K562 (cell line): Measurements from ENCODE around the gene ZNF620. TPM values are rescaled to one million over a fixed set of nuclear protein-coding genes. Genes with fewer than 3 reads are reported as not detected.

Source experiments
- HDAC2 ChIP-seq: fragments of 450-650 bp; IDR thresholded peaks from 2 replicates; pipeline ENCODE4 v1.6.1; 2016; ENCODE audit warnings: mild to moderate bottlenecking
- HEY1 ChIP-seq: fragments of 250-450 bp; sonication (Bioruptor Pico); IDR thresholded peaks from 2 replicates; pipeline ENCODE4 v1.5.0; 2020; ENCODE audit warnings: mild to moderate bottlenecking, moderate library complexity, borderline replicate concordance
- NFRKB ChIP-seq: fragments of 450-650 bp; IDR thresholded peaks from 2 replicates; pipeline ENCODE4 v1.6.1; 2016; ENCODE audit warnings: low read depth
- XRCC5 ChIP-seq: fragments of 200-400 bp; formaldehyde crosslinking; IDR thresholded peaks from 2 replicates; pipeline ENCODE4 v1.6.1; 2017; ENCODE audit warnings: low read depth, mild to moderate bottlenecking, low read length
- ZFP1 ChIP-seq: fragments of 450-650 bp; formaldehyde crosslinking; IDR thresholded peaks from 2 replicates; pipeline ENCODE4 v1.4.0; 2020; ENCODE audit warnings: mild to moderate bottlenecking, mixed read lengths
- polyA plus RNA-seq, 8 experiments: library from polyadenylated mRNA; depleted of rRNA in 4 of 8; stranded (reverse) in 5 of 8; unstranded in 3 of 8; fragments of >200 nt; fragmentation: Nextera tagmentation in 2 of 8; fragmentation: Illumina TruSeq in 1 of 8; extraction: Ambion mirVana in 2 of 8; extraction: Trizol in 1 of 8; gene quantifications; 2 replicates each; pipeline versions ENCODE4 v1.2.1 to v1.2.3, GENCODE V29; 2011 to 2014; ENCODE audit warnings: inconsistent platforms in 1 of 8, missing spikeins in 1 of 8
- total RNA-seq, 7 experiments: library from RNA; depleted of rRNA in 6 of 7; stranded (reverse); fragments of >200 nt in 6 of 7; fragmentation: Illumina TruSeq in 2 of 7; extraction: Trizol in 2 of 7; gene quantifications; 2 replicates each; pipeline versions ENCODE4 v1.2.1 to v1.2.3, GENCODE V29; 2011 to 2021; ENCODE audit warnings: low replicate concordance in 1 of 7
- TF ChIP-seq, protein P1 (sequence below): fragments of 450-650 bp; IDR thresholded peaks from 2 replicates; pipeline ENCODE4 v1.7.1; 2018; ENCODE audit warnings: mild to moderate bottlenecking, low read depth; ENCODE audit not compliant: partially characterized antibody
- TF ChIP-seq, protein P2 (sequence below), 2 experiments: fragments of 450-650 bp in 1 of 2; sonication (generic) in 1 of 2; formaldehyde crosslinking in 1 of 2; IDR thresholded peaks; 2 replicates each; pipeline versions ENCODE4 v1.7.1 to v1.9.0; 2016 to 2022; ENCODE audit warnings: inconsistent platforms in 1 of 2, mild to moderate bottlenecking in 1 of 2, missing genetic modification reagents in 1 of 2

Gene ZNF620
- total and polyA plus RNA-seq, 9 of the 15 experiments (the other 6 are each of a cell fraction or from before 2014, with no cell fraction given): 1.2 to 5.5 (median 3.3) TPM

DNA sequence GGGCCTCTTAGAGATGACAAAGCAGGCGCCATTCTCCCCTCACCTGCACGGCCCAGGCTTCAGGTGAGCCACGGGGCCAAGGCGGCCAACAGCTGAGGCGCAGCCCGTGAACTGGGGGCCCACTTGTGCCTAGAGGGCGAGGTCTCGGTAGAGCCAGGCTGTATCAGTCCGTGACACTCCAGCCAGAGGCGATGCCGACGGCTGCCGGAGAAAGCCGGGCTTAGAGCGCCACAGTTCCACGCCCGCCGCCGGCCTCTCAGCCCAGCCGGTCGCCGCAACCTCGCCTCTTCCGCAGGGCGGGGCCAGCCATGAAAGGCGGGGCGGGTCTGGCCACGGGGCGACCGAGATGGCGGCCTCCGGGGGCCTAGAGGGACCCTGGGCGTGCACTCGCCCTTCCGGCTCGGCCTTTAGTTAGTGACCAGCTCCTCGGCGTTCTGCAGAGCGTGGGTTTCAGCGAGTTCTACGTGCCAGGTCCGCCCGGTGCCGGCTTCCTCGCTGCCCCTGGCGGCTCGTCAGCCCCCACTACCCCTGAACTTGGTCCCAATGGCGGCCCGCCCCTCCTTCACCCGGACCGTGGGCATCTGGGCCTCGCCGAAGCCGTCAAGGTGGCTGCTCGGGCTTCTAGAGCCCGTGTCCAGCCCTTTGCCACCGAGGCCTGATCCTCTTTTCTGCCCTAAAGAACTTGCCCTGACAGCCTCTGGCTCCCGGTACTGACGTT lies 18.9 kb downstream of the ZNF620 start, which contains the start of gene ZNF621 (continued):
- TF ChIP-seq, protein P1, sequence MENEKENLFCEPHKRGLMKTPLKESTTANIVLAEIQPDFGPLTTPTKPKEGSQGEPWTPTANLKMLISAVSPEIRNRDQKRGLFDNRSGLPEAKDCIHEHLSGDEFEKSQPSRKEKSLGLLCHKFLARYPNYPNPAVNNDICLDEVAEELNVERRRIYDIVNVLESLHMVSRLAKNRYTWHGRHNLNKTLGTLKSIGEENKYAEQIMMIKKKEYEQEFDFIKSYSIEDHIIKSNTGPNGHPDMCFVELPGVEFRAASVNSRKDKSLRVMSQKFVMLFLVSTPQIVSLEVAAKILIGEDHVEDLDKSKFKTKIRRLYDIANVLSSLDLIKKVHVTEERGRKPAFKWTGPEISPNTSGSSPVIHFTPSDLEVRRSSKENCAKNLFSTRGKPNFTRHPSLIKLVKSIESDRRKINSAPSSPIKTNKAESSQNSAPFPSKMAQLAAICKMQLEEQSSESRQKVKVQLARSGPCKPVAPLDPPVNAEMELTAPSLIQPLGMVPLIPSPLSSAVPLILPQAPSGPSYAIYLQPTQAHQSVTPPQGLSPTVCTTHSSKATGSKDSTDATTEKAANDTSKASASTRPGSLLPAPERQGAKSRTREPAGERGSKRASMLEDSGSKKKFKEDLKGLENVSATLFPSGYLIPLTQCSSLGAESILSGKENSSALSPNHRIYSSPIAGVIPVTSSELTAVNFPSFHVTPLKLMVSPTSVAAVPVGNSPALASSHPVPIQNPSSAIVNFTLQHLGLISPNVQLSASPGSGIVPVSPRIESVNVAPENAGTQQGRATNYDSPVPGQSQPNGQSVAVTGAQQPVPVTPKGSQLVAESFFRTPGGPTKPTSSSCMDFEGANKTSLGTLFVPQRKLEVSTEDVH: no peak
- TF ChIP-seq, protein P2, sequence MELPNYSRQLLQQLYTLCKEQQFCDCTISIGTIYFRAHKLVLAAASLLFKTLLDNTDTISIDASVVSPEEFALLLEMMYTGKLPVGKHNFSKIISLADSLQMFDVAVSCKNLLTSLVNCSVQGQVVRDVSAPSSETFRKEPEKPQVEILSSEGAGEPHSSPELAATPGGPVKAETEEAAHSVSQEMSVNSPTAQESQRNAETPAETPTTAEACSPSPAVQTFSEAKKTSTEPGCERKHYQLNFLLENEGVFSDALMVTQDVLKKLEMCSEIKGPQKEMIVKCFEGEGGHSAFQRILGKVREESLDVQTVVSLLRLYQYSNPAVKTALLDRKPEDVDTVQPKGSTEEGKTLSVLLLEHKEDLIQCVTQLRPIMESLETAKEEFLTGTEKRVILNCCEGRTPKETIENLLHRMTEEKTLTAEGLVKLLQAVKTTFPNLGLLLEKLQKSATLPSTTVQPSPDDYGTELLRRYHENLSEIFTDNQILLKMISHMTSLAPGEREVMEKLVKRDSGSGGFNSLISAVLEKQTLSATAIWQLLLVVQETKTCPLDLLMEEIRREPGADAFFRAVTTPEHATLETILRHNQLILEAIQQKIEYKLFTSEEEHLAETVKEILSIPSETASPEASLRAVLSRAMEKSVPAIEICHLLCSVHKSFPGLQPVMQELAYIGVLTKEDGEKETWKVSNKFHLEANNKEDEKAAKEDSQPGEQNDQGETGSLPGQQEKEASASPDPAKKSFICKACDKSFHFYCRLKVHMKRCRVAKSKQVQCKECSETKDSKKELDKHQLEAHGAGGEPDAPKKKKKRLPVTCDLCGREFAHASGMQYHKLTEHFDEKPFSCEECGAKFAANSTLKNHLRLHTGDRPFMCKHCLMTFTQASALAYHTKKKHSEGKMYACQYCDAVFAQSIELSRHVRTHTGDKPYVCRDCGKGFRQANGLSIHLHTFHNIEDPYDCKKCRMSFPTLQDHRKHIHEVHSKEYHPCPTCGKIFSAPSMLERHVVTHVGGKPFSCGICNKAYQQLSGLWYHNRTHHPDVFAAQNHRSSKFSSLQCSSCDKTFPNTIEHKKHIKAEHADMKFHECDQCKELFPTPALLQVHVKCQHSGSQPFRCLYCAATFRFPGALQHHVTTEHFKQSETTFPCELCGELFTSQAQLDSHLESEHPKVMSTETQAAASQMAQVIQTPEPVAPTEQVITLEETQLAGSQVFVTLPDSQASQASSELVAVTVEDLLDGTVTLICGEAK (IDR thresholded peaks at IDR 0.05): peak; percentile 80
- TF ChIP-seq, protein P2 (CRISPR knock-in tag; IDR thresholded peaks at IDR 0.05): no peak
- TF ChIP-seq ZFP1 (CRISPR knock-in tag) (no peak), HDAC2 (no peak), XRCC5 (peak; percentile 91; the same call in 1 of the 2 replicates), NFRKB (peak; percentile 94), HEY1 (CRISPR knock-in tag) (peak; percentile 24; the same call in 1 of the 2 replicates)
